Neural cell (in vitro differentiated cells): Measurements from ENCODE around the gene BICD1. TPM values are rescaled to one million over a fixed set of nuclear protein-coding genes. Genes with fewer than 3 reads are reported as not detected.

Experiments
- H2AFZ ChIP-seq: fragments of 200-600, 300-800 bp; sonication (generic), shearing (Covaris generic); 2 replicates; pipeline ENCODE4 v1.6.0; 2014; ENCODE audit warnings: low read depth, mild to moderate bottlenecking, antibody characterized with exemption, low read length, moderate library complexity
- H3F3A ChIP-seq: fragments of 200-600 bp; shearing (Covaris generic); 2 replicates; pipeline ENCODE4 v1.6.1; 2016; ENCODE audit warnings: mild to moderate bottlenecking, moderate library complexity, mixed read lengths, antibody characterized with exemption, low read length; ENCODE audit not compliant: insufficient read depth, poor library complexity, severe bottlenecking
- H3K27ac ChIP-seq: fragments of 200-600, 300-800 bp; sonication (generic), shearing (Covaris generic); 2 replicates; pipeline ENCODE4 v1.5.1; 2014; ENCODE audit warnings: mild to moderate bottlenecking, low read length, moderate library complexity
- H3K27me3 ChIP-seq: fragments of 300-800, 200-600 bp; sonication (generic), shearing (Covaris generic); 2 replicates; pipeline ENCODE4 v1.6.0; 2014; ENCODE audit warnings: mild to moderate bottlenecking, low read depth, low read length, moderate library complexity; ENCODE audit not compliant: insufficient read depth
- H3K36me3 ChIP-seq: fragments of 300-800, 200-600 bp; sonication (generic), shearing (Covaris generic); 2 replicates; pipeline ENCODE4 v1.5.1; 2014; ENCODE audit warnings: mild to moderate bottlenecking, antibody characterized with exemption, low read length, moderate library complexity; ENCODE audit not compliant: insufficient read depth
- H3K4me2 ChIP-seq: fragments of 300-800, 200-600 bp; sonication (generic), shearing (Covaris generic); 2 replicates; pipeline ENCODE4 v1.6.0; 2014; ENCODE audit warnings: mild to moderate bottlenecking, low read length
- H3K4me3 ChIP-seq: fragments of 300-800, 200-600 bp; sonication (generic), shearing (Covaris generic); 2 replicates; pipeline ENCODE4 v1.5.1; 2014; ENCODE audit warnings: mild to moderate bottlenecking, low read length, moderate library complexity
- H3K79me2 ChIP-seq: fragments of 200-600 bp; shearing (Covaris generic); replicated peaks from 2 replicates; pipeline ENCODE4 v1.6.0; 2014; ENCODE audit warnings: mild to moderate bottlenecking, low read length, moderate library complexity; ENCODE audit not compliant: insufficient read depth
- H3K9ac ChIP-seq: fragments of 300-800, 200-600 bp; sonication (generic), shearing (Covaris generic); 2 replicates; pipeline ENCODE4 v1.6.1; 2016; ENCODE audit warnings: mild to moderate bottlenecking, low read length, mixed read lengths
- H3K9me2 ChIP-seq: fragments of 200-600 bp; shearing (Covaris generic); 2 replicates; pipeline ENCODE4 v1.6.1; 2016; ENCODE audit warnings: mild to moderate bottlenecking, low read length, mixed read lengths; ENCODE audit not compliant: insufficient read depth
- H3K9me3 ChIP-seq: fragments of 200-600, 300-800 bp; sonication (generic), shearing (Covaris generic); 2 replicates; pipeline ENCODE4 v1.6.1; 2016; ENCODE audit warnings: mild to moderate bottlenecking, mixed run types, low read length, moderate library complexity, mixed read lengths
- H4K20me1 ChIP-seq: fragments of 200-600 bp; shearing (Covaris generic); 2 replicates; pipeline ENCODE4 v1.6.1; 2016; ENCODE audit warnings: mild to moderate bottlenecking, mixed run types; ENCODE audit not compliant: insufficient read depth
- EP300 ChIP-seq: fragments of 450-650 bp; conservative IDR thresholded peaks from 2 replicates; pipeline ENCODE4 v1.6.1; 2014; ENCODE audit warnings: antibody characterized with exemption, mild to moderate bottlenecking, moderate library complexity; ENCODE audit not compliant: poor library complexity, severe bottlenecking
- EZH2 ChIP-seq: fragments of 200-600, 300-800 bp; shearing (Covaris generic), sonication (generic); IDR thresholded peaks from 2 replicates; pipeline ENCODE4 v1.6.1; 2014; ENCODE audit warnings: antibody characterized with exemption, low read length, borderline replicate concordance, mild to moderate bottlenecking; ENCODE audit not compliant: insufficient read depth, poor library complexity, severe bottlenecking
- MXI1 ChIP-seq: fragments of 450-650 bp; conservative IDR thresholded peaks from 2 replicates; pipeline ENCODE4 v1.6.1; 2014; ENCODE audit warnings: antibody characterized with exemption, mild to moderate bottlenecking; ENCODE audit not compliant: poor library complexity, severe bottlenecking
- POLR2AphosphoS5 ChIP-seq: IDR thresholded peaks from 2 replicates; pipeline ENCODE4 v1.6.1; 2012
- RAD21 ChIP-seq: fragments of 450-650 bp; conservative IDR thresholded peaks from 2 replicates; pipeline ENCODE4 v1.6.1; 2014; ENCODE audit warnings: antibody characterized with exemption, mild to moderate bottlenecking, moderate library complexity
- SMC3 ChIP-seq: fragments of 450-650 bp; conservative IDR thresholded peaks from 2 replicates; pipeline ENCODE4 v1.6.1; 2014; ENCODE audit warnings: antibody characterized with exemption, mild to moderate bottlenecking, moderate library complexity; ENCODE audit not compliant: poor library complexity
- TAF1 ChIP-seq: IDR thresholded peaks from 2 replicates; pipeline ENCODE4 v1.6.1; 2012; ENCODE audit warnings: low read depth
- polyA plus RNA-seq: library from polyadenylated mRNA; depleted of rRNA; stranded (reverse); fragments of >200 nt; gene quantifications from 2 replicates; pipeline ENCODE4 v1.2.3, GENCODE V29; 2014
- TF ChIP-seq, protein P1 (sequence below): IDR thresholded peaks from 2 replicates; pipeline ENCODE4 v1.6.1; 2012; ENCODE audit warnings: borderline replicate concordance
- TF ChIP-seq, protein P2 (sequence below): fragments of 450-650 bp; IDR thresholded peaks from 2 replicates; pipeline ENCODE4 v1.5.1; 2014; ENCODE audit warnings: antibody characterized with exemption, mild to moderate bottlenecking, moderate library complexity; ENCODE audit not compliant: poor library complexity, severe bottlenecking

Gene BICD1
- polyA plus RNA-seq, 1 donor from 2014 or later = 41.1 TPM

DNA sequence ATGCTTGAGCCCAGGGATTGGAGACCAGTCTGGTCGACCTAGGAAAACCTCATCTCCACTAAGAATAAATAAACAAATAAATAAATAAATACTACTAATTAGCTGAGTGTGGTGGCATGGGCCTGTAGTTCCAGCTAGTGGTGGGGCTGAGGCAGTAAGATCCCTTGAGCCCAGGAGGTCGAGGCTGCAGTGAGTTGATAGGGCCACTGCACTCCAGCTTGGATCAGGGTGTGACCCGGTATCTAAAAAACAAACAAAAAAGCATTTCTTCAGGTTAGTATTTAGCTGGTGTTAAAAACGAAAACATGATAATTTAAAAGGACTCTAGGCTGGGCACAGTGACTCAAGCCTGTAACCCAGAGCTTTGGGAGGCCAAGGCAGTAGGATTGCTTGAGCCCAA lies 291.5 kb downstream of the BICD1 start:
- no peak overlapping the region for H3K9ac ChIP-seq
- H2AFZ ChIP-seq = no peak overlapping the region
- no peak overlapping the region for H3K27ac ChIP-seq
- H3F3A ChIP-seq = no peaks in the 10 kb centered on the region
- no peaks in the 10 kb centered on the region for H3K79me2 ChIP-seq
- no peaks in the 10 kb centered on the region for H3K9me2 ChIP-seq
- H3K36me3 ChIP-seq = no peaks in the 10 kb centered on the region
- peaks cover 21% of the 10 kb centered on the region for H3K27me3 ChIP-seq
- no peak overlapping the region for H3K4me3 ChIP-seq
- TF ChIP-seq TAF1 (no peak), POLR2AphosphoS5 (no peak), EZH2 (no peak), EP300 (no peak), MXI1 (no peak), RAD21 (no peak), SMC3 (no peak)
- TF ChIP-seq, protein P1, sequence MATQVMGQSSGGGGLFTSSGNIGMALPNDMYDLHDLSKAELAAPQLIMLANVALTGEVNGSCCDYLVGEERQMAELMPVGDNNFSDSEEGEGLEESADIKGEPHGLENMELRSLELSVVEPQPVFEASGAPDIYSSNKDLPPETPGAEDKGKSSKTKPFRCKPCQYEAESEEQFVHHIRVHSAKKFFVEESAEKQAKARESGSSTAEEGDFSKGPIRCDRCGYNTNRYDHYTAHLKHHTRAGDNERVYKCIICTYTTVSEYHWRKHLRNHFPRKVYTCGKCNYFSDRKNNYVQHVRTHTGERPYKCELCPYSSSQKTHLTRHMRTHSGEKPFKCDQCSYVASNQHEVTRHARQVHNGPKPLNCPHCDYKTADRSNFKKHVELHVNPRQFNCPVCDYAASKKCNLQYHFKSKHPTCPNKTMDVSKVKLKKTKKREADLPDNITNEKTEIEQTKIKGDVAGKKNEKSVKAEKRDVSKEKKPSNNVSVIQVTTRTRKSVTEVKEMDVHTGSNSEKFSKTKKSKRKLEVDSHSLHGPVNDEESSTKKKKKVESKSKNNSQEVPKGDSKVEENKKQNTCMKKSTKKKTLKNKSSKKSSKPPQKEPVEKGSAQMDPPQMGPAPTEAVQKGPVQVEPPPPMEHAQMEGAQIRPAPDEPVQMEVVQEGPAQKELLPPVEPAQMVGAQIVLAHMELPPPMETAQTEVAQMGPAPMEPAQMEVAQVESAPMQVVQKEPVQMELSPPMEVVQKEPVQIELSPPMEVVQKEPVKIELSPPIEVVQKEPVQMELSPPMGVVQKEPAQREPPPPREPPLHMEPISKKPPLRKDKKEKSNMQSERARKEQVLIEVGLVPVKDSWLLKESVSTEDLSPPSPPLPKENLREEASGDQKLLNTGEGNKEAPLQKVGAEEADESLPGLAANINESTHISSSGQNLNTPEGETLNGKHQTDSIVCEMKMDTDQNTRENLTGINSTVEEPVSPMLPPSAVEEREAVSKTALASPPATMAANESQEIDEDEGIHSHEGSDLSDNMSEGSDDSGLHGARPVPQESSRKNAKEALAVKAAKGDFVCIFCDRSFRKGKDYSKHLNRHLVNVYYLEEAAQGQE = no peak
- TF ChIP-seq, protein P2, sequence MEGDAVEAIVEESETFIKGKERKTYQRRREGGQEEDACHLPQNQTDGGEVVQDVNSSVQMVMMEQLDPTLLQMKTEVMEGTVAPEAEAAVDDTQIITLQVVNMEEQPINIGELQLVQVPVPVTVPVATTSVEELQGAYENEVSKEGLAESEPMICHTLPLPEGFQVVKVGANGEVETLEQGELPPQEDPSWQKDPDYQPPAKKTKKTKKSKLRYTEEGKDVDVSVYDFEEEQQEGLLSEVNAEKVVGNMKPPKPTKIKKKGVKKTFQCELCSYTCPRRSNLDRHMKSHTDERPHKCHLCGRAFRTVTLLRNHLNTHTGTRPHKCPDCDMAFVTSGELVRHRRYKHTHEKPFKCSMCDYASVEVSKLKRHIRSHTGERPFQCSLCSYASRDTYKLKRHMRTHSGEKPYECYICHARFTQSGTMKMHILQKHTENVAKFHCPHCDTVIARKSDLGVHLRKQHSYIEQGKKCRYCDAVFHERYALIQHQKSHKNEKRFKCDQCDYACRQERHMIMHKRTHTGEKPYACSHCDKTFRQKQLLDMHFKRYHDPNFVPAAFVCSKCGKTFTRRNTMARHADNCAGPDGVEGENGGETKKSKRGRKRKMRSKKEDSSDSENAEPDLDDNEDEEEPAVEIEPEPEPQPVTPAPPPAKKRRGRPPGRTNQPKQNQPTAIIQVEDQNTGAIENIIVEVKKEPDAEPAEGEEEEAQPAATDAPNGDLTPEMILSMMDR = no peak
- no peak overlapping the region for H3K4me2 ChIP-seq
- no peaks in the 10 kb centered on the region for H4K20me1 ChIP-seq
- no peaks in the 10 kb centered on the region for H3K9me3 ChIP-seq

DNA sequence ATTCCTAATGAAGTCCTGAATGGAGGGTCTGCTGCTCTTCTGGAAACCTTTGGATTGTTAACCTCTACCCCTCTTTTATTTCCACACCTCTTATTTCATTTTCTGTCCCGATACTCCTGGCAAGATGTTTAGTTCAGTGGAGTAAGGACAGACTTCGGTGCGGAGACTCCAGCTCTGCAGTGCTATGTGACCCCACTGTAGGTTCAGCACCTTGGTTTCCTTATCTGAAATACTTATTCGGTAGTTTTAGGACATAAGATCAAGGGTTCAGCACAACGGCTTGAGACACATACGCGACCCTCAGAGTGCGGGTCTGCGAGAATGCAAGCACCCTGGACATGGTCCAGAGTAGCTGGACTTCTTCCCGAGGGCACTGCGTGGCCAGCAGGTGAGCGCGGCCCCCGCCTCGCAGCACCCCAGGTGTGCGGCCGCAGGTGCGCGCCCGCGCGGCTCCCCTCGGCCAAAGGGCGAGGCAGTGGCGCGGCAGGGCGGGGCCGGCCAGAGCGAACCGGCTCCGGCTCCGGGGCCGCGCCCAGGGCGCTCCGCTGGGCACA lies 292.2 kb downstream of the BICD1 start:
- Histone ChIP-seq H3K4me3 (peak overlapping the region; percentile 96), H3K9me3 (no peaks in the 10 kb centered on the region), H2AFZ (peak overlapping the region; percentile 46), H3K9ac (peak overlapping the region; percentile 51), H3K79me2 (no peaks in the 10 kb centered on the region), H3K27me3 (peaks cover 21% of the 10 kb centered on the region), H4K20me1 (no peaks in the 10 kb centered on the region), H3K36me3 (no peaks in the 10 kb centered on the region), H3K4me2 (no peak overlapping the region), H3K27ac (no peak overlapping the region), H3K9me2 (no peaks in the 10 kb centered on the region), H3F3A (no peaks in the 10 kb centered on the region)
- TF ChIP-seq, protein P2 = no peak
